Measurements from ENCODE around the gene FERMT1.

DNA sequence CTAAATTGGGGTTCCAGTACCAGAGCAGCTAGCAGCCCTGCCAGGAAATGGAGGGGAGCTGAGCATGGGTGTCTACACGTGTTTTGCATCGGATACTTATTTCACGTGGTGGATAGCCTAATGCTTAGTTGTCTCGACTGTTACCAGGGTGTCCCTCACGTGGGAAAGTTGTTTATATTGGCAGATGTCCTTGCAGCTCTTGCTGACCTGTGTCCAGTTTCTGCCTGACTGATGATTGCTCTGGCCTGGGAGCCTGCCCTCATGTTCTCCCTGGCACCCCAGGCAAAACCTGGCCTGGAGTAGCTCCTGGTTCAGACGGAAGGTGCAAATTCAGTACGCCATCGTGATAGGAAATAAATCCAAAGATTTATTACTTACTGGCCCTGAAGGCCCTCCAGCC, 11.8 kb upstream of the FERMT1 start:
- TF ChIP-seq, protein P1, sequence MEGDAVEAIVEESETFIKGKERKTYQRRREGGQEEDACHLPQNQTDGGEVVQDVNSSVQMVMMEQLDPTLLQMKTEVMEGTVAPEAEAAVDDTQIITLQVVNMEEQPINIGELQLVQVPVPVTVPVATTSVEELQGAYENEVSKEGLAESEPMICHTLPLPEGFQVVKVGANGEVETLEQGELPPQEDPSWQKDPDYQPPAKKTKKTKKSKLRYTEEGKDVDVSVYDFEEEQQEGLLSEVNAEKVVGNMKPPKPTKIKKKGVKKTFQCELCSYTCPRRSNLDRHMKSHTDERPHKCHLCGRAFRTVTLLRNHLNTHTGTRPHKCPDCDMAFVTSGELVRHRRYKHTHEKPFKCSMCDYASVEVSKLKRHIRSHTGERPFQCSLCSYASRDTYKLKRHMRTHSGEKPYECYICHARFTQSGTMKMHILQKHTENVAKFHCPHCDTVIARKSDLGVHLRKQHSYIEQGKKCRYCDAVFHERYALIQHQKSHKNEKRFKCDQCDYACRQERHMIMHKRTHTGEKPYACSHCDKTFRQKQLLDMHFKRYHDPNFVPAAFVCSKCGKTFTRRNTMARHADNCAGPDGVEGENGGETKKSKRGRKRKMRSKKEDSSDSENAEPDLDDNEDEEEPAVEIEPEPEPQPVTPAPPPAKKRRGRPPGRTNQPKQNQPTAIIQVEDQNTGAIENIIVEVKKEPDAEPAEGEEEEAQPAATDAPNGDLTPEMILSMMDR (IDR thresholded peaks at IDR 0.05; ENCODE audit: borderline replicate concordance, extremely low read depth, low read length, poor library complexity, severe bottlenecking) = no peak
- no peak for TF ChIP-seq EZH2 (IDR thresholded peaks at IDR 0.05; ENCODE audit: borderline replicate concordance, low read depth, low read length, severe bottlenecking)
